GM18511 (cell line): Measurements from ENCODE around the gene CD33.

Experiments
- ATAC-seq: cut with Tn5 transposase; IDR thresholded peaks from one replicate; pipeline ENCODE4 v1.9.1; 2021; ENCODE audit warnings: mild to moderate bottlenecking, moderate library complexity; ENCODE audit not compliant: unreplicated experiment

Gene CD33

DNA sequence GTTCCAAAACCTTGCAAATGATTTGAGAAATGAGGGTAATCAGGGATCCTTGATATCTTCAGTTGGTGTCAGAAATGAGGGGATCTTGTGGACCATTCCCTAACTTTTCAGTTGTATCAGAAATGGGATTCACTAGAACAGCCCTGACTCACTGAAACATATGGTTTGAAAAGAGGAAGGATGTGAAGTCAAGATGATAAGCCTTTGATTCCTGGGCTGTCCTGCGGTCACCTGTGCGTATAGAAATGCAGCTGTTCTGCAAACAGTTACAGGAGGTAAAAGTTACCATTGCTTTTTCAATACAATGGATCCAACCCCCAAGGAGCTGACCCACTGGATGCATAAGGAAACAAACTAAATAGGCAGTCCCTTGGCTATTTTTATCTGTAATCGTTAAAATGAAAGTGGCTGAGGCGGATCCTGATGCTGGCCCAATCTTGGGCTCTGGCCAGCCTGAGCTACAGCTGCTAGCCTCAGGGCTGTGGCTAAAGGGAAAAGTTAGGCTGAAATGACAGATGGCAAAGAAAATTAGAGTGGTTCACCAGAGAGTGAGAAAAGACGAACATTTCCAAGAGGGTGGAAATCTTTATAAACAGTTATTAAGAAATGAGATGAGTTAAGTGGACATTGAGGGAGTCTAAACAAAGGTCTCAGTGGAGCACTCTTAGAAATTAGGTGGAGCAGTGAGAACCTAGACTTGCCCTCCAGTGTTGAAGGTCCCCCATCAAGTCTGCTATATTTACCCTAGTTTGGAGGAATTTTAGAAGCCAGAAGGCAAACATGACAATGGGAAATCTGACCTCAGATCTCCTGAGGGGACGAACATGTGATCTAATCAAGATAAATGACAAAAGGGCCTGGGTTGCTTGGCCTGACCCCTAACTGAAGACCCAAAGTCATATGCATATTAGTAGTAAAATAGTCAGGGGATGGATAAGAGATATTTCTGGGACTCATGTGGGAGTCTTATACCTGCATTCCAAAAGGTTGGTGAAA lies 33.6 kb downstream of the CD33 start:
- no peak for ATAC-seq

DNA sequence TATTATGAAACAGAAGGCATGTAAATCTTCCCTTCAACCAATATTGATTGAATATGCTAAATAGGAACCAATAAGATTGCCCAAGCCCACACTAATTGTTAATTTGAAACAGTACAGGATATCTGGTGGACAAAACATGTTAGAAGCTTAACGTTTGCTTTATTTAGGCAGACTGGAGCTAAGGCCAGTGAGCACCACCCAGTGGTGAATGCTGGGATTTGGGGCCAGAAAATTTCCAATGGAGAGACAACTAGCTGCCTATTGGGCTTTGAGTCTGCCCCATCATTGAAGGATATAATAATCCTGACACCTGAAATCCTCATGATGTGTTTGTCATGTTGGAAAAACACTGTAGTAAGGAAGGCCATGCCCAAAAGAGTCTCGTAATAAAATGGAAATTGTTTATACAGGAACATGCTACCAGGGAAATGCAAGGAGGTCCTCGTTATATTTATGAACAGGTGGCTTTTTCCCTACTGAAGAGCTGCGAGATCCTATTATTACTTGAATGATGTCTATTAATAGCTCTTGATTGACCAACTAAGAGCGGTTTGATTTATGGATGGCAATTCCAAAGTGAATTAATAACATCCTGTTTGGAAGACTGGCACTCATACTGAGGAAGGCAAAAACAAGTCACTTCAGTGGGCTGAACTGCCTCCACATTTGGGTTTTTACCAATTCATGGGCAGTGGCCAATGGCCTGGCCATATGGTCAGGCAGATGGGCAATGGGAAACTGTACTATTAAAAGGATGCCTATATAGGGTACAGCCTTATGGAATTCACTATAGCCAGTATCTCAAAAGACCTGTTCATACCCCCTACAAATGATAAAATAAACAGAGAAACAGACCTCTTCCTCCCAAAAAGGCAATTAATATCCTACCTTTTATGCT lies 34.7 kb downstream of the CD33 start:
- ATAC-seq: no peak

DNA sequence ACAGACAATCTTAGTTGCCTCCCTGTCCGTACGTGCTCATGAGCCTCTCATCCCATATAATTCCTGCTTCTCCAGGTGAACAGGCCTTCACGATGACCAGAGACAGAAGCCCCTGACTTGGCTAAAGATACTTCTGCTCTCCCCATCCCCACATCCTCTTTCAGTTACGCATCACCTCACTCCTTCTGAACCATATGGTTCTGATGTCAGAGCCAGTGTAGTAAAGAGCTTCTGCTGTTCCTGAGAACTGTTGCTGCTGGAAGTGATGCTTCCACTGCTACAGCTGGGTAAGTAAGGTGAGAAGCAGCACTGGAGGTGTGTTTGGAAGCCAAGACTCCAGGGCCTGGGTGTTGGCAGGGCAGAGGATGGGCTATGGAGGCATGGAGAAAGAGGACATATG lies 38.9 kb downstream of the CD33 start:
- no peak for ATAC-seq

DNA sequence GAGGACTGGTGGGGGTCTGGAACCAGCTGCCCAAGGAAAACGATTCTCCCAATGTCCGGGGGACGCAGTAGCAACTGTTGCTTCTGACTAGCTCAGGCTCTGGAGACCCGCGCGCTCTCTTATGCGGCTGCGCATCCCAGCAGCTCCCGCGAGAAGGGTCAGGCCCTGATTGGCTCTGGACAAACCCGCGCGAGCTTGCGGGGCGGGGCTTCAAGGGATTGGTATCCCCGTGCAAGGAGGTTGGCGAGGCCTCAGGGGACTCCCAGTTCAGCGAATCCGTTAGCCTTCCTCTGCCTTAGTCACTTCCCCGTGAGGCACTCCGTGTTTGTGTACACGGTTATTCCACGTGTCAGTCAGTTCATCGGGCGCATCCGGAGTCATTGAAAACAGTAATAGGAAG lies 46.2 kb downstream of the CD33 start:
- ATAC-seq: no peak

DNA sequence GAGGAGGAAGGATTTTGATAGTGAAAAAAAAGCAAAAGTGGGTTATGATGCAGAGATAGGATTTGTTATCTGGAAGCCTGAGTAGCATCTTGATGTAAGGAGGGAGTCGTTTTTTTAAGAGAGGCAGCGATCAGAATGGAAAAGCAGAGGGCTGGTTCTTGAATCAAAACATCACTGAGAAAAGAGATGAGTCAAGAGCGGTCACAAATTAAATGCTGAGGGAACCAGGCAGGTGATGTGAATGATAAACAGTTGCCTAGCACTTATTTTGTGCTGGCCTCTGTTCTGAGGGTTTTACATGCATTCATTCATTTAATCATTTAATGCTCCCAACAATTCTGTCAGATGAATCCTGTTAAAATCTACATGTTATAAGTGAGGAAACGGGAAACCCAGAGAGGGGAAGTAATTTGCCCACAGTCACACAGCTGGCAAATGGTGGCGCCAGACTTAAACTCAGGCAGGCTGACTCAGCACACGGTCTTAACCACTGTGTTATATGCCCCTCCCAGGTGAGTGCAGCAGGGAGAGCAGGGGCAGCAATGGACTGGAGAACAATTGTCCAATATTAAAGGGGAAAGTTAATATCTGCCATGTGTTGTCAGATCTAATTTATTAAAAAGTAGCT lies 47.4 kb downstream of the CD33 start:
- no peak for ATAC-seq

DNA sequence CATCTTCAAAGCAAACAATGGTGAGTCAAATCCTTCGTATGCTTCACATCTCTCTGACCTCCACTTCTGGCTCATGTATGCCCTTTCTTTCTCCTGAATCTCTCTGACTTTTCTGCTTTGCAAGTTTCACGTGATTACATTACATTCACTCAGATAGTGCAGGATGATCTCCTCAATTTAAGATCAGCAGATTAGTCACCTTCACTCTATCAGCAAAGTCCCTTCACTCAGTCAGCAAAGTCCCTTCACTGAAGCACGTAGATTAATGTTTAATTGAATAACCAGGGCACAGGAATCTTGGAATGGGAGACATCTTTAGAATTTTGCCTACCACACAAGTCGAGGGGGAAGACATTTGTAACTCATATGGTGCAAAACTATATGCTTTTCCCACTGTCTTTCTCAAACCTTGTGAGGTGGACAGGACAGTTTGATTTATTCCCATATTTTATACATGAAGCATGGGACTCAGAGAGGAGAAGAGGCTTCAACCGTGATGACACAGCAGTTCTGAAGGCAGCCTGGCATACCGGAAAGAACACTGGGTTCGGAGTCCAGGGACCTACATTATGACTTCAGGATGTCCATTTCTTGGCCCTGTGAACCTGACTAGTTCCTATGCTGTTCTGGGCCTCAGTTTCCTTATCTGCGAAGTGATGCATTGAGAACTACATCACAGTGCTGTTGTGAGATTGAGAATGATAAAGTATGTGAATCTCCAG lies 49.3 kb downstream of the CD33 start:
- no peak for ATAC-seq

DNA sequence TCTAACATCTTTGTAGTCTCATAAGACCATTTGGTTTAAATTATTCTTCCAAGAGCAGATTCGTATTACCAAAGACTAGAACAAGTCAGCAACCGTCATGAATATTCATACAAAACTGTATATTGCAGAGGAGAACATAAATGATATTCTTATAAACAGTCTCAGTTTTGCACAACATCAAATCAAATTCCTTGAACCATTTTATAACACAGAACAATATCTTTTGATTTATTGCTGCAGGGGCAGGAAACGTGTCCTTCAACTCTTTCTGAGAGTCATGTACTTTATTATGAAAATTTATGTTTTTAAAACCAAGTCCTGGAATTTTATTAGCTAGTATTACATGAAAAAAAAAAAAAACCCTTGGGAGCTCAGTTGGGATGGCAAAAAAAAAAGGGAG lies 52.2 kb downstream of the CD33 start:
- no peak for ATAC-seq

DNA sequence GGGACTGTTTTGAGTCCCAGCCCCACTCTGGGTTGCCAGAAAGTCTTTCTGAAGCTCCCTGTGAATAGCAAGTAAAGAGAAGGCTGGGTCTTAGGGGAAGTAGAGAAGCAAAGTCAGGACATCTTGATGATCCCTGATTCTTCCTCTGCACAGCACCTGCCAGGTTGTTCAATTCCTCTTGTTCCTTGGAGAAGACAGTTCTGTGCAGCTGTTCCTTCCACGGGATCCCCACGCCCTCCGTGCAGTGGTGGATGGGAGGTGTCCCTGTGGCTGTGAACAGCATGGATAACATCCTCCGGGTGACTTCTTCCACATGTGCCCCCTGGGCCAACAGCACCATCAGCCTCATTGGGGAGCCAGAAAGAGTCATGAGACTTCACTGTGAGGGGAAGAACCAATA lies 57.5 kb downstream of the CD33 start:
- ATAC-seq: no peak

DNA sequence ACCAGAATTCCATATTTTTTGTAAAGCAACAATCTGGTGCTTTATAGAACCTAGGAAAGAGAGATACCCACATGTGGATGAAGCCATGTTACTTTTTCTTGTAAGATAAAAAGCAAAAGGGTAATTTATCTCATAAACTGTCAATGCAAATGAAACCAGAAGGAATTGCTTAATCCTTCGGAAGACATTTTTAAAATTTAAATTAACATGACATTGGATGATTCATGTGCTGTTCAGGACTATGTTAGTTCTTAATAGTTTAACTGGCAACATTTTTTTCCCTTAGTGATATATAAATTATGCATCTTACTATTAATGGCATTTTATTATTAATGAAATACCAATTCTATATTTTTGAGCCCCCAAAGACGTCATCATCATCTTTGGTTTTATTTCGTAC lies 60.8 kb downstream of the CD33 start:
- ATAC-seq: no peak
